ENCODE measurements around the gene TUSC1. TPM values are rescaled to one million over a fixed set of nuclear protein-coding genes. Genes with fewer than 3 reads are reported as not detected.

Gene TUSC1
- total and polyA plus RNA-seq, 2 of the 13 experiments (the other 11 are each of a cell fraction or from before 2014, with no cell fraction given) = not detected

GRCh38 chr9:25678846-25679360 lies 659 bp upstream of the TUSC1 start (continued):
- TF ChIP-seq RERE (CRISPR knock-in tag; IDR thresholded peaks at IDR 0.05; ENCODE audit: low read depth) (no peak), ZNF530 (CRISPR knock-in tag; IDR thresholded peaks at IDR 0.05; ENCODE audit: low read depth) (no peak), ZNF713 (CRISPR knock-in tag; IDR thresholded peaks at IDR 0.05) (no peak), ARHGAP35 (CRISPR knock-in tag; IDR thresholded peaks at IDR 0.05; ENCODE audit: borderline replicate concordance) (no peak), PAWR (CRISPR knock-in tag; IDR thresholded peaks at IDR 0.05; ENCODE audit: borderline replicate concordance) (no peak)

- TF ChIP-seq ZBTB26 (CRISPR knock-in tag; IDR thresholded peaks at IDR 0.05; ENCODE audit: borderline replicate concordance) (no peak), PAWR (CRISPR knock-in tag; IDR thresholded peaks at IDR 0.05; ENCODE audit: borderline replicate concordance) (no peak), STAT6 (CRISPR knock-in tag; IDR thresholded peaks at IDR 0.05; ENCODE audit: borderline replicate concordance) (no peak), TBP (CRISPR knock-in tag; IDR thresholded peaks at IDR 0.05) (no peak)
- ChIA-PET POLR2A (no interaction called here), CTCF (ENCODE audit: low intra/inter-chr PET ratio, low total read pairs) (no interaction called here)
- Histone ChIP-seq H3K27me3 (ENCODE audit: control insufficient read depth in 1 of 2, insufficient read depth in 2 of 2, low read length in 2 of 2) (no peaks in the 10 kb centered on the region), H3K27ac (ENCODE audit: extremely low read length, insufficient read depth, low read length) (no peak overlapping the region), H3K4me2 (ENCODE audit: low read depth, low read length) (no peak overlapping the region), H2AFZ (ENCODE audit: low read length) (no peak overlapping the region), H3K9ac (ENCODE audit: insufficient read depth, low read depth, low read length) (no peak overlapping the region), H3K4me1 (ENCODE audit: insufficient read depth, low read length) (no peaks in the 10 kb centered on the region), H4K20me1 (ENCODE audit: insufficient read depth, low read length) (no peaks in the 10 kb centered on the region), H3K79me2 (ENCODE audit: insufficient read depth, low read length) (no peaks in the 10 kb centered on the region), H3K9me3 (ENCODE audit: low read length) (no peaks in the 10 kb centered on the region; the same call in 1 of the 2 replicates), H3K36me3 (replicated peaks in 1 of 2; ENCODE audit: control insufficient read depth in 1 of 2, insufficient read depth in 2 of 2, low read length in 2 of 2) (no peaks in the 10 kb centered on the region), H3K4me3 (replicated peaks in 1 of 3; ENCODE audit: insufficient read depth in 1 of 3, low read depth in 2 of 3, low read length in 3 of 3) (no peak overlapping the region)
- 87% methylated on average over 39 of the region's 77 CpGs for WGBS (ENCODE audit: low lambda C conversion rate)
- BruUV-seq (replicated peaks) = no TSS peak
- ATAC-seq (no peak), FAIRE-seq (no peak), DNase-seq (ENCODE audit: low spot score) (no peak)
- intact Hi-C loops (cut with micrococcal nuclease; ENCODE audit: unreplicated experiment) = no loop called here
- in situ Hi-C loops (cut with HindIII; ENCODE audit: extremely low pct_ligation_motif_present, low pct_unique_long_range_greater_than_20kb) = loop anchor here (25.0 kb wide), 1 partner anchor 110 kb away; no protein-coding TSS in a partner anchor
Measured at GRCh38 chr9:25677301-25678146, 720 bp downstream of the TUSC1 start.
